HG03095 (cell line): Measurements from ENCODE around the gene BRCA1.

ENCODE experiments used
- ATAC-seq: cut with Tn5 transposase; IDR thresholded peaks from one replicate; pipeline ENCODE4 v1.9.1; 2021; ENCODE audit warnings: moderate library complexity; ENCODE audit not compliant: unreplicated experiment

The BRCA1 gene

DNA sequence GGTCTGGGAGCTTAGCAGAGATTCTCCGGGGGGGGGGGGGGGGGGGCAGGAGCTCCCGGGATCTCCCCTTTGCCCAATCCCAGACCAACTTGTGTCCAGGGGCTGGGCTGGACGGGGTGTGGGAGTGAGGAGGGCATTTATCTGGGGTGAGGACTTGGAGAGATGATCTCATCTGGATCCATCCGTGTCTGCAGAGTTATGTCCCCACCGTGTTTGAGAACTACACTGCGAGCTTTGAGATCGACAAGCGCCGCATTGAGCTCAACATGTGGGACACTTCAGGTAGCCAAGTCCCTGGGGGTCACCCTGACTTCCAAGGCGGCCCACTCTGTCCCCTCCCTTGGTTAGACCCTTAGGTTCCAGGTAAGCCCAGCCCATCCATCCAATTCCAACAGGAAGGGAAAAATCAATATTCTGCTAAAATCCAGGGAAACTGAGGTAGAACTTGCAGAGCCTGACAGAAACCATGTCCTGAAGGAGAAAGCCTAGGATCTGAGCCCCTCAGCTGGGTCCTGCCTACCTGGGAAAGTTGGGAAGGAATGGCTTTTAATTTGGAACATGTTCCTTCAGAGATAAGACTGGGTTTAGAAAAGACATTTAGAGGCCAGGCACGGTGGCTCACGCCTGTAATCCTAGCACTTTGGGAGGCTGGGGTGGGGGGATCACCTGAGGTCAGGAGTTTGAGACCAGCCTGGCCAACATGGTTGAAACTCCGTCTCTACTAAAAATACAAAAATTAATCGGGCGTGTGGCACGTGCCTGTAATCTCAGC lies 99.2 kb downstream of the BRCA1 start:
- ATAC-seq: no peak

DNA sequence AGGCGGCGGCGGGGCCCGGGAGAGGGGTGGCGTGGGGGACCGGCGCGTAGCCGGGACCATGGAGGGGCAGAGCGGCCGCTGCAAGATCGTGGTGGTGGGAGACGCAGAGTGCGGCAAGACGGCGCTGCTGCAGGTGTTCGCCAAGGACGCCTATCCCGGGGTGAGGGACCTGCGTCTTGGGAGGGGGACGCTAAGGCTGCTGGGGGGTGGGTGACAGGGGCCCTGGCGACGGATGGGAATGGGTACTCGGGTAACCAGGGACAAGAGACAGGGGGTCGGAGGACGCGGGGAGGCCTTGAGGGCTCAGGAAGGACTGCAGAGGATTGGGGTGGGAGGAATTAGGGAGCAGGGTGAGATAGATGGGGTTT lies 99.9 kb downstream of the BRCA1 start:
- no peak for ATAC-seq

DNA sequence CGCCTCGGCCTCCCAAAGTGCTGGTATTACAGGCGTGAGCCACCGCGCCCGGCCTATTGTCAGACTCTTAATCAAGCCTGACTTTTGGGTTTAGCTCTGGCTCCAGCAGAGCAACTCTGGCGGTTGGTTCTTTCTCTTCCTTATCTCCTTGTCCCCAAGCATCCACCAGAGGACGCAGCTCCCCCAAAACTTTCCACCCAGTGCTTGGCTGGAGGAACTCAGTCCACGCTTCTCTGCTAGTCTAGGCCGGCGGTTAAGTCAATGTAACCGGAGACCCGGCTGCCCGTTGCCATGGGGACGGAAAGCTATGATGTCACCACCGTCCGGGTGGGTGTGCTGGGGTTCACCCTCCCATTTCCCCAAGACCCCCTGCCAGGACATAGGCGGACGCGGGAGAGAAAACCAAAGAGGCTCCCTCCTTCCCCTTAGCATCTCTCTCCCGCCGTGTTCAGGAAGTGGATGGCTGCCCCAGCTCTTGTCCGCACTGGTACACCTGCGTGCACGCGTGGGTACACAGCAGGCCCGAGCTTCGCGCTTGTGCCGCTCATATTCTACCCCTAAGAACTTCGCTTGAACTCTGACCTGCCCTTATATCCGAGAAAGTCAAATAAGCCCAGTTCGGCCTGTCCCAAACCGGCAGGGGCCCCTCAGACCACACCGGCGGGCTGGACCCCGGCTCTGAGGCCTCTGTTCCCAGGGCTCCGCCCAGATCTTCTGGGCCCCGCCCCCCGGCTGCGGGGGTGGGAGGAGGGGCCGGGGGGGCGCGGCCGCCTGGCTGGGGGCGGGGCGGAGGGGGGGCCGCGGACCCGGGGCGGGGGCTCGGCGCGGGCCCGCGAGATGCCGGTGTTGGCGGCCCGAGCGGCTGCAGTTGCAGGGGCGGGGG lies 100.5 kb downstream of the BRCA1 start, which contains the start of gene RND2:
Gene RND2, plus strand, starts transcription at position 825 of the 883 bp plus-strand sequence. CDS start 117 bp downstream, outside the sequence.
- ATAC-seq: no peak

DNA sequence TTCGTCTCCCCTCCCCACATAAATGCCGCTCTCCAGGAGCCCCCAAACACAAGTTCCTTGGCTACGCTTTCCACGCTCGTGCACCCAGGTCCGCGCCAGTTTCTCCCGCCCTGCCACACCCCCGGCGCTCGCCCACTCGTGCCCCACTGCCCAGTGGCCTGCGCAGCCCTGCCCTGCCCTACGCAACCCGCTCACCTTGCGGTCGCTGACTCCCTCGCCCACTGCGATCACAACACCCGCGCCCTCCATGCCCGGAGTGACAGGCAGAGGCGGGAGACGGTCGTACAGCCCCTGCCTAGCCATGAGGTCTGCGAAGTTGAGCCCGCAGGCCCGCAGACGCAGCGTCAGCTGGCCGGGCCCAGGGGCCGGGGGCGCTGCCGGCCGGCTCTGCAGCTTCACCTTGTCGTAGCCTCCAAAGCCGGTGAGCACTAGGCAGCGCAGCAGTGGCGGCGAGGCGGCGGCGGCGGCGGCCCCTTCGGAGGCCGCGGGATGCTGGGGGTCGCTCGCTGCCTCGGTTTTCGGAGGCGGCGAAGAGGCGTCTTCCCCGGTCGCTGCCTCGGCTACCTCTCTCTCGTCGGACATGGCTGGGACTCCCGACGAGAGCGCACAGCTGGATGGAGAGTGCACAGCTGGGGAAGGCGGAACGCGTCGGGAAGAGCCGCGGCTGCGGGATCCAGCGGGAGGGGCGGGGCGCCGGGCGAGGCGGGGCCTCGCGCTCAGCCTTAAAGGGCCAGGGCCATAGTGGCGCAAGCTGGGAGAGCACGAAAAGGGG lies 103.2 kb downstream of the BRCA1 start, which contains the start of gene VAT1:
Gene VAT1, minus strand, starts transcription at position 645 of the 772 bp plus-strand sequence. Its CDS starts 63 bp downstream, at position 582.
- ATAC-seq: no peak

DNA sequence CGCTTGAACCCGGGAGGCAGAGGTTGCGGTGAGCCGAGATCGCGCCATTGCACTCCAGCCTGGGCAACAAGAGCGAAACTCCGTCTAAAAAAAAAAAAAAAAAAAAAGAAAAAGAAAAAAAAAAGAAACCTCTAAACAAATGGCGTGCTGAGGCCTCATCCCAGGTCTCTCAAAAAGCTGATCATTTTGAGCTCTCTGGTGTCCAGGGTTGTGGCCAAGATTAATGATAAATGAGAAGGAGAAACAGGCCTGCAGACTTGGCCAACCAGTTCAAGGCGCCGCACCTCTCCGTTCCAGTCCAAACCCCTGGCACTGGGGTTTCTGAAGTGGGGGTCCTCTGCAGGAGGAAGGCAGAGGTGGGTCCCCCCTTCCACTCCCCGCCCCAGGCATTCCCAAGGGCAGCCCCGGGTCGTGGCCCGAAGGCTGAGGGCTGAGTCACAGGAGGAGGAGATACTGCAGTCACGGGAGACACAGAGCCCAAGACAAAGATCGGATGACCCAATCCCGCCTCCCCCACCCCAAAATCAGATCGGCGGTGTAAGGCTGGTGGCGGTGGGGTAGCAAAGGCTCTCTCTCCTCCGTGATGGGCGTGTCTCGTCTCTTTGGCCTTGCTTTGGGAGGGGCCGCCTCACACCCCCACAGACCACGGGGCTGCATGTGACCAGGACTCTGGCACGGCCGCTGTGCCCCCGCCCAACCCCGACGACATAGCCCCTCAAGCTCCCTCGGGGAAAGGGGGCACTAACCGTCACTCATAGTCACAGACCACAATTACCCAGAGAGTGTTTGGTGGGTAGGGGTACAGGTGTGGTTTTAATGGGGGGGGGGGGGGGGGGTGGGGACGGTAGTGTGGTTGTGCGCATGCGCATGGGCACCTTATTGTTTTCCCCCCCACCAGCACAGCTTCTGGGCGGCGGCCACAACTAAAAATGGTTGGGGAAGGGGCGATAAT lies 104.1 kb downstream of the BRCA1 start:
- ATAC-seq: no peak

DNA sequence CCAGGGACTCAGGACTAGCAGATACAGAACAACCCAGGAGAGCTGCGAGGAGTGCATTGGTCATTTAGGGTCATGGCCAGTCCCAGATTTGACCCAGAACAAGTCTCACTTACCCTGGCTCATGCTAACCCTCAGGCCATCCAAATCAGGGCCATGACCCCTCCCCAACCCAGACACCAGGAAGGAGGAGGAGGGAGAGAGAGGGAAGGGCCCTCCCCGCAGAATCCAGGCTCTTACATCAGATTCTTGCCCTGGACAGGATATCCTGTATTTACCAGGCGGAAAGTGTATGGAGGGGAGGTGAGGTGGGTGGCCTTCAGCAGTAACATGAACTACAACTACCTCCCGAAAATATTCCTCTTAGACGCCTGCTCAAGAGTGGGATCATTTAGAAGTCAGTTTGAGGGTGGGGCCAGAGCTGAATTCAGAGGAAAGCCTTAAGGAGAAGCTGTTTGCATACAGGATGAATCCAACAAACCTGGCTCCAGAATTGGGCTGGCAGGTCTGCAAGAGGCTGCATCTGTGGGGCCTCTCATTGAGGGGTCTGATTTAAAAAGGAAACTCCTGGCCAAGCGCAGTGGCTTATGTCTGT lies 105.0 kb downstream of the BRCA1 start:
- ATAC-seq: no peak

DNA sequence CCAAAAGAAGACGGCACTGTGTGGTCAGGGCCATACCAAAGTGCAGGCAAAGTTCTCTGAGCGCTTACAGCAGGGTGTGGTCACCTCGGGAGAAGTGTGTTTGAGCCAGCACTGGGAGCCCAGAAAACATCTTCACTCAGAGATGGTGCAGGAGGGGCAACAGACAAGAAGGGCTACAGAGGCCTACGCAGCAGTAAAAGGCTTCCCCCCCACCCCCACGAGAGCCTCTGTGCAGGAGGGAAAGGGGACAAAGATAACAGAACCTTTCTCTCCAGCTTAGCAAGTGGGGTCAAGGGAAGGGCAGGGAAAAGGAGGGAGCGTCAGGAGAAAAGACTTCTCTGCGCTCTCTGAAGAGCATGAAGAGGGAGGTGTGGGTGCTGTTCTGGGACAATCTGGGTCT lies 105.7 kb downstream of the BRCA1 start:
- no peak for ATAC-seq

DNA sequence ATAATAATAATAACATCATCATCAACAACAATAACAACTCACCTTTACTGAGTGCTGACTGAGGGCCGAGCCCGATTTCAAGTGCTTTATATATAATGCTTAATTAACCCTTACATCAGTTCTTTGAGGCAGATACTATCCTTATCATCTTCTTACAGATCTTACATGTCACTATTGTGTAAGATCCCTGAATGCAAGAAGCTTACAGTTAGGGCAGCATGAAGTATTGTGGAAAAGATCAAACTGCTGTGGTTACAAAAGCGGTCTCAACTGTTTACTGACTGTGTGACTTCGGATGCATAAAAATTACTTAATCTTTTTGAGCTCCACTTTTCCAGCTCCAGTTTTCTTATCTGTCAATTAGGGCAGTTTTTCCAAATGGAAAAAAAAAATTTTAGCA lies 106.2 kb downstream of the BRCA1 start:
- no peak for ATAC-seq

DNA sequence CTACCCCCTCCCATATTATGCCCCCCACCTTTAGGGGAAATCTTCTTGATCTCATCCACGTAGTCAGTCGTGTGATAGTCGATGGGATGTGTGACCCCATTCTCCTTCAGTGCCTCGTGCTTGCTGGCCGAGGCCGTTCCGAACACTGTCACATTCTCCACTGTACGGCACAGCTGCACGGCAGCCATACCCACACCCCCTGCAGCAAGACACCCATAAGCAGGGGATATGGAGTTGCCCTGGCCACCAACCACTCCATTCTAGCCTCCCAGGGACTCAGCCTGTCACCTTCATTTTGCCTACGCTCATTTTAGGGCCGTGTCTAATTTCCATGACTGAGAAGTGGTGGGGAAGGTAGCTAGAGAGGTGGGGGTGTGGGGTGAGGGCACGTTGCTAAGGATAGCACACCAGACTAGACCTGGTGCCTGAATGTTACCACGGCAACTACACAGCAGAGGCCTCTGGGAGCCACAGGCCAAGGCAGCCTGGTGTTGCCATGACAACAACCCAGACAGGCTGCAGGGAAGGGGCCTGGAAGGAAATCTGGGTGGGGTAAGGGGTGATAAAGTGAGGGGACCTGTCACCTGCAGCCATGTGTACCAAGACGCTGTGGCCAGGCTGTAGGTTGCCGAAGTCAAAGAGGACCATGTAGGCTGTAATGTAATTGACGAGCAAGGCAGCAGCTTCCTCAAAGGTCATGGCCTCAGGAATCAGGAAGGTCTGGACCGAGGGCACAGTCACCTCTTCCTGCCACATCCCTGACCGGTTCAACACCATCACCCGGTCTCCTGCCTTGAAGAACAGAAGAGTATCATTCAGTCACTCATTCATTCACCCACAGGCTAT lies 106.9 kb downstream of the BRCA1 start:
- ATAC-seq: no peak

DNA sequence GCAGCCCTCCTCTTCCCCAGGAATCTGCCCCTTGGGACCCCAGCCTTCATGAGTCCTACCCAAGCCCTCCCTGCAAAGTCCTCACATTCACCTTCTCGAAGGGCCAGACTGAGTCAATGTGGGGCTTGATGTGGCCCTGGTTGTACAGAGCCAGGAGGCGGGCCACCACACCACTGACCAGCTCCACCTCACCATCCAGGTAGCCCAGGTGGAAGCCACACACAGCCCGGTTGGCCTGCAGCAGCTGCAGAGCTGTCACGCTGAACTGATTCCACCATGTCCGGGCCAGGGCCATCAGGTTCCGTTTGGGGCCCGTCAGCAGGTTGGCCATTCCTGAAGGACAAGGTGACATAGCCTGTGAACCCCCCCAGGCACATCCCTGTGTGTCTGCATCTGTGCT lies 108.9 kb downstream of the BRCA1 start:
- ATAC-seq: no peak

DNA sequence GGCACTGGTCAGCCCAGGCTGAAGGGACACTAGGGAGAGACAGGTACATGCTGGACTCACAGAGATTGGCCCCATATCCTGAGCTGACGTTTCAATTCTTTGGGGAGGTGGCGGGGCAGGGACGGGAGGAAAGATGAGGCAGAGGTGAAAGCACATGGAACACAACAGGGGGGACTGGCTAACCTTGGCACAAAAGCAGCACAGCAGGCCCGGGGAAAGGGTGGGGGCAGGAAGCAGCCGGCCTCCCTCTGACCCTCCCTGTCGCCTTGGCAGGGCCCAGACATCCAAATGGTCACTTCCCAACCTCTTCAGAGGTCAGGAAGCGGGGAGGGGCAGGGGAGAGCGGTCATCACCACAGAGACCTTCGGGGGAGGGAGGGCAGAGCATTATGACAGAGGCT lies 109.6 kb downstream of the BRCA1 start:
- ATAC-seq: no peak

DNA sequence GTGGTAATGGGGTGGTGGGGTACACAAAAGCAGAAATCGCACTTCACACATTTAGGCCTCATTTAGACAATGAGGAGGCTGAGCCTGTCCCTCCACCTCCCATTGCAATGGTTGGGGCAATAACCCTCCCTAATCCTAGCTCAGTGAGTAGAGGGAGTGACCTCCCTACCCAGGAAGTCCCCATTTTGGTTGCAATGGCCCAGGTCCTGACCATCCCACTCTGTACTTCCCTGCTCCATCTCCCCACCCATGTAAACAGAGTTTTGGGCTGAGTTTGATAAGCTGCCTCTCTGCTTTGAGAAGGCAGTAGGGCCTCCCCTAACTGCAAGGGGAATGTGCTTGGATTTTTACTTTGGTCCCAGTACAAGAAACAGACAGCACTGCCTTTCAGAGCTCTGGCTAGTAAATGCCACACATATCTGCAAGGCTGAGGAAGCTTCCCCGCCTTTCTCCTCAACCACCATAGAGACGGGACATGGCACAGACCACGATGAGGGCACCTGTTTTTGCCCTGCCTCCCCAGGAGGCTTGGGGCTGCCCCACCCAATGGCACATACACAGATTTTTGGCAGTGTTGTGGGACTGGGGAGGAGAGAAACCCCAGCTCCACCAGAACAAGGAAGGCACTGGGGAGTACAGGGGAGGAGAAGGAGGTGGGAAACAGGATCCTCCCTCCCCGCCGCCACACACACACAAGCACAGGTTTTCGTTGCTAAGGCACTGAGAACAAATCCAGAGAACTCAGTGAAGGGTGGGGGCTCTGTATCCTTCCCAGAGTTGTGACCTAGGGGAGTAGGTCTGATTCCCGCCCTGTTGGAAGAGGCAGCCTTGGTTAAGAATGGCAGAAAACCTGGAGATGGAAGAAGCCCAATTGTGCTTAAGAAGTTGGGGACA lies 110.3 kb downstream of the BRCA1 start:
- no peak for ATAC-seq

DNA sequence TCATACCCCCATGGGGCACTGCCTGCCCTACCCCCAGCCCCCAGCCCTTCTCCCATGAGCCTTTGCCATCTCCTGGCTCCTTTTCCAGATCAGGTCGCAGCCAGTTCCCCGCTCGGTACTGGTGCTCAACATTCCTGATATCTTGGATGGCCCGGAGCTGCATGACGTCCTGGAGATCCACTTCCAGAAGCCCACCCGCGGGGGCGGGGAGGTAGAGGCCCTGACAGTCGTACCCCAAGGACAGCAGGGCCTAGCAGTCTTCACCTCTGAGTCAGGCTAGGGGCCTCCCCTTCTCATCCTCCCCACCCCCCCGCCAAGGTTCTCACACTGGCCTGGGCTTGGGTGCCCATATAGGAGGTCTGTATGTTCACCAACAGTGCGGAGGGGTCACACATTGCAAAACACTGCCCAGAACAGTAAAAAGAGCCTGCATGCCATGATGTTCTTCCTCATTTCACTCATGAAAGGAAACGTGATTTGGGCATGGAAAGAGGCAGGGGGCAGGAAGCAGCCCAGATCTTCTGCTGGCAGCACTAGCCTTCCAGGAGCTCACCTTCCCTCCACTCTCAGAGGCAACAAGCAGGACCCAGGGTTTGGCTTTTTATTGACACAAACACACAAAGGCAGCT lies 111.0 kb downstream of the BRCA1 start:
- no peak for ATAC-seq

DNA sequence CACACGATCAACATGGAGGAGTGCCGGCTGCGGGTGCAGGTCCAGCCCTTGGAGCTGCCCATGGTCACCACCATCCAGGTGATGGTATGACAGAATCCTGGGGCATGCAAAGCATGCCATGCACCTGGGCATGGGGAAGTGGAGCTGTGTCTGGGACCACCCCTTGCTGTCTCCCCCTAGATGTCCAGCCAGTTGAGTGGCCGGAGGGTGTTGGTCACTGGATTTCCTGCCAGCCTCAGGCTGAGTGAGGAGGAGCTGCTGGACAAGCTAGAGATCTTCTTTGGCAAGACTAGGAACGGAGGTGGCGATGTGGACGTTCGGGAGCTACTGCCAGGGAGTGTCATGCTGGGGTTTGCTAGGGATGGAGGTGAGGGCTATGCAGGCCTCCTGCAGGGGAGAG lies 111.9 kb downstream of the BRCA1 start:
- ATAC-seq: no peak

DNA sequence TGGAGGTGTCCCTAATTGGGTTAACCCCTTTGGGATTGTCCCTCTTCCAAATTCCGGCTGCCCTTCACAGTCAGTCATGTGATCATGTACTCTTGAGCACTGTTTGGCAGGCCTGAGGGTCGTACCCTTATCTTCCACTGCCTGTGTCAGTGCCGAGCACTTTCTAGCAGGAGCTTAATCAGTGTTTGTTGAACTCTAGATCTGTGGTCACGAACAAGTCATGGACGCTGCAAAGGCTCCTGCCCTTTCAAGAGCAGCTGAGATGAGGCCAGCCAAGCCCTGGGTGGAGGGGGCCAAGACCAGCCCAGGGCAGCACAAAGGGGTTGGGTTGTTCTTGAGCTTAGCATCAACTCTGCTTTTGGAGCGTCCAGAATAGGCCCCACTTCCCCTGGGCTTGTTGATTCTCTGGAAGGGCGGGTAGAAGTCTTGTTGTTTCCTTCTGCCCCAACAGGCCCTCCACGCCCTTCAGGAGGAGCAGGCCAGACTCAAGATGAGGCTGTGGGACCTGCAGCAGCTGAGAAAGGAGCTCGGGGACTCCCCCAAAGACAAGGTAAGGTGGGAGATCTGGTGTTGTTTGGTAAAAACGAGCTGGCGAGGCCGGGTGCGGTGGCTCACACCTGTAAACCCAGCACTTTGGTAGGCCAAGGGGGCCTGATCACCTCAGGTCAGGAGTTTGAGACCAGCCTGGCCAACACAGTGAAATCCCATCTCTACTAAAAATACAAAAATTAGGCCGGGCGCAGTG lies 113.3 kb downstream of the BRCA1 start:
- no peak for ATAC-seq

DNA sequence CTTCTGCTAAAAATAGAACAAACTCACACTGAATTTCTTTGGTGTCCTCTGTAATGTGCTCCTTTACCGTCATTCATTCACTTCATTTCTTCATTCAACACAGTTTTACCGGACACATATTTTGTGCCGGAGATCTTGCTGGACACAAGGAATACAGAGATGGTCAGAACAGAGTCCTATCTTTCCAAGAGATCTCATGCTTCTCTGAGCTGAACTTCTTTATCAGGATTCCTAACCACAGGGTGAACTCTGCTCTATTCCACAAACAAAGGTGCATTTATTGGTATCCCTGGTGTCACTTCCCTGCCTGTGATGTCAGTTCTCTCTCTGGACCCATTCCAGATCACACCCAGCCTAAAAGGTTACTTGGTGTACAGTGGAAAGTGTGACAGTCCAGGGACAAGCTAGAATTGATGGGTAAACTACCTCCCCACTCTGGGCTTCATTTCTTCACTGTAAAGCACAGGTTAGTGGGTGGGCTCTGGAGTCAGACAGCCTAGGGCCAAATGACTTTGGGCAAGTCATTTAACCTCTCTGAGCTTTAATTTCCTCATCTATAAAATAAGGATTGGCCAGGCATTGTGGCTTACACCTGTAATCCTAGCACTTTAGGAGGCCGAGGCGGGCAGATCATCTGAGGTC lies 114.4 kb downstream of the BRCA1 start:
- no peak for ATAC-seq
